ENCODE measurements around the gene SULT1B1. TPM values are rescaled to one million over a fixed set of nuclear protein-coding genes. Genes with fewer than 3 reads are reported as not detected.

SULT1B1 gene
- total and polyA plus RNA-seq, 2 donors (not counting 3 experiments of a cell fraction or from before 2014, with no cell fraction given), result 45.0 to 59.5 TPM

DNA sequence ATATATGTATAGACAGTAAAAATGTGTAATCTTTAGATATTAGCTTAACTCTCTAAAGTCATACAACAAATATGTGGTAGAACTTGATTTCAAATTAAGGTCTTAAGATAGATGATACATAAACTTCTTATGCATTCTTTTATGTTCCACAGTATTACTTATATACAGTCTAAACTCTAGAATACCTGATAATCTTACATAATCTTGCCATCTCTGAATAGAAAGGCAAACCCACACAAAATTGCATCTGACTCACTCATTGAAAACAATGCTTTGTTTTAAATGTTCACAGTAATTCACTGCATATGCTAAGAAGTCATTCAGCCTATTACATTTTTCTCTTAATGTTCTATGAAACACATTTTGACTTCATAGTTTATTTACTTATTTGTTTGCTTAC is 10.1 kb downstream of the SULT1B1 start:
- CTCF ChIA-PET, result no interaction called here
- intact Hi-C loops (cut with micrococcal nuclease), result no loop called here

More for the DNA sequence above, 10.1 kb downstream of the SULT1B1 start:
- peak; percentile 51 for DNase-seq (ENCODE audit: low read depth, low spot score)
- POLR2A ChIA-PET, result no interaction called here
- FAIRE-seq, result no peak
- Histone ChIP-seq H3K4me3 (replicated peaks in 1 of 3; ENCODE audit: insufficient read depth in 1 of 3, low read depth in 1 of 3, low read length in 3 of 3) (no peak overlapping the region), H3K9me3 (replicated peaks; ENCODE audit: control insufficient read depth, insufficient read depth, low read length) (no peaks in the 10 kb centered on the region), H3K36me3 (ENCODE audit: control insufficient read depth in 2 of 2, extremely low read depth in 1 of 2, insufficient read depth in 2 of 2, low read length in 2 of 2) (peaks cover 7 to 9% of the 10 kb centered on the region in 2 experiments), H3K27me3 (ENCODE audit: control insufficient read depth in 2 of 2, insufficient read depth in 2 of 2, low read length in 2 of 2) (no peaks in the 10 kb centered on the region), H3K4me2 (ENCODE audit: insufficient read depth, low read length) (no peak overlapping the region), H3K27ac (ENCODE audit: insufficient read depth, low read depth, low read length) (no peak overlapping the region), H3K9ac (replicated peaks; ENCODE audit: extremely low read depth, insufficient read depth, low read length) (no peak overlapping the region), H3K79me2 (ENCODE audit: control insufficient read depth, insufficient read depth, low read length) (no peaks in the 10 kb centered on the region), H4K20me1 (replicated peaks; ENCODE audit: control insufficient read depth, extremely low read depth, insufficient read depth, low read length) (no peaks in the 10 kb centered on the region), H2AFZ (ENCODE audit: low read depth, low read length) (peak overlapping the region; percentile 38), H3K9me1 (replicated peaks; ENCODE audit: control insufficient read depth, extremely low read depth, insufficient read depth, low read length) (no peaks in the 10 kb centered on the region), H3K4me1 (ENCODE audit: control insufficient read depth, extremely low read depth, insufficient read depth, low read length) (peaks cover 19% of the 10 kb centered on the region)
- dilution Hi-C loops (cut with MboI; ENCODE audit: extremely low pct_ligation_motif_present, low sequenced_read_pairs), result no loop called here
- TF ChIP-seq EZH2 (IDR thresholded peaks at IDR 0.05; ENCODE audit: borderline replicate concordance, low read depth, low read length, severe bottlenecking), result no peak
- TF ChIP-seq POLR2A (IDR thresholded peaks at IDR 0.05; ENCODE audit: low read depth, low read length), result no peak
- TF ChIP-seq GATA2 (IDR thresholded peaks at IDR 0.05; ENCODE audit: insufficient read depth, insufficient read length, low read depth, low read length), result no peak
- TF ChIP-seq MYC (IDR thresholded peaks at IDR 0.05; ENCODE audit: low read depth, low read length), result no peak
- no peak for TF ChIP-seq JUN (IDR thresholded peaks at IDR 0.05; ENCODE audit: borderline replicate concordance, insufficient read depth, insufficient read length, low read depth)
- TF ChIP-seq POLR2AphosphoS5 (IDR thresholded peaks at IDR 0.05; ENCODE audit: insufficient read depth, low read depth, low read length), result no peak
- TF ChIP-seq, protein P1, sequence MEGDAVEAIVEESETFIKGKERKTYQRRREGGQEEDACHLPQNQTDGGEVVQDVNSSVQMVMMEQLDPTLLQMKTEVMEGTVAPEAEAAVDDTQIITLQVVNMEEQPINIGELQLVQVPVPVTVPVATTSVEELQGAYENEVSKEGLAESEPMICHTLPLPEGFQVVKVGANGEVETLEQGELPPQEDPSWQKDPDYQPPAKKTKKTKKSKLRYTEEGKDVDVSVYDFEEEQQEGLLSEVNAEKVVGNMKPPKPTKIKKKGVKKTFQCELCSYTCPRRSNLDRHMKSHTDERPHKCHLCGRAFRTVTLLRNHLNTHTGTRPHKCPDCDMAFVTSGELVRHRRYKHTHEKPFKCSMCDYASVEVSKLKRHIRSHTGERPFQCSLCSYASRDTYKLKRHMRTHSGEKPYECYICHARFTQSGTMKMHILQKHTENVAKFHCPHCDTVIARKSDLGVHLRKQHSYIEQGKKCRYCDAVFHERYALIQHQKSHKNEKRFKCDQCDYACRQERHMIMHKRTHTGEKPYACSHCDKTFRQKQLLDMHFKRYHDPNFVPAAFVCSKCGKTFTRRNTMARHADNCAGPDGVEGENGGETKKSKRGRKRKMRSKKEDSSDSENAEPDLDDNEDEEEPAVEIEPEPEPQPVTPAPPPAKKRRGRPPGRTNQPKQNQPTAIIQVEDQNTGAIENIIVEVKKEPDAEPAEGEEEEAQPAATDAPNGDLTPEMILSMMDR (IDR thresholded peaks at IDR 0.05; ENCODE audit: extremely low read depth in 1 of 2, insufficient read depth in 1 of 2, low read depth in 1 of 2, low read length in 2 of 2), result no peak
- TF ChIP-seq, protein P2, sequence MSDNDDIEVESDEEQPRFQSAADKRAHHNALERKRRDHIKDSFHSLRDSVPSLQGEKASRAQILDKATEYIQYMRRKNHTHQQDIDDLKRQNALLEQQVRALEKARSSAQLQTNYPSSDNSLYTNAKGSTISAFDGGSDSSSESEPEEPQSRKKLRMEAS (IDR thresholded peaks at IDR 0.05; ENCODE audit: insufficient read depth, insufficient read length), result no peak
- no peak for TF ChIP-seq FOS (IDR thresholded peaks at IDR 0.05; ENCODE audit: borderline replicate concordance, insufficient read depth, low read length)
- no TSS peak for BruUV-seq (replicated peaks)

All from endothelial cell of umbilical vein (primary cell).